ENCODE measurements around the gene PAX6.

The PAX6 gene

DNA sequence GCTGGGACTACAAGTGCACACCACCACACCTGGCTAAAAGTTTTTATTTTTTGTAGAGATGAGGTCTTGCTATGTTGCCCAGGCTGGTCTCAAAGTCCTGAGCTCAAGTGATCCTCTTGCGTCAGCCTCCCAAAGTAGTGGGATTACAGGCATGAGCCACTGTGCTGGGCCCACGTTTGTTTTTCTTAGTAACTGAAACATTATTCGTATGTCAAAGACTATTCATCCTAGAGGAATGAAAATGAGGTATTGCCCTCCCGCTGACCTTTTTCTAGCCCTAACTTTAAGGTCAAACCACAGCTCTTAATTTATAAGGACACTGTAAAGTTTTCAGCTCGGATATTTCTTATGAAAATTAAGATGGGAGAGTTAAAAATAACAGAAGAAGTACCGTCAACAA lies 33.2 kb upstream of the PAX6 start:
- no peaks in the 10 kb centered on the region for H3K79me2 ChIP-seq (ENCODE audit: insufficient read depth, low read length)
- no peaks in the 10 kb centered on the region for H4K20me1 ChIP-seq (ENCODE audit: low read depth, low read length)
- H3K27me3 ChIP-seq (ENCODE audit: low read length), result no peaks in the 10 kb centered on the region
- H3K27ac ChIP-seq (ENCODE audit: low read depth, low read length), result no peak overlapping the region
- TF ChIP-seq CTCF (IDR thresholded peaks at IDR 0.05; ENCODE audit: insufficient read depth, low read length, poor library complexity, severe bottlenecking), result no peak
- TF ChIP-seq EZH2phosphoT487 (conservative IDR thresholded peaks at IDR 0.05; ENCODE audit: low read length), result no peak
- H2AFZ ChIP-seq (ENCODE audit: low read depth, low read length, severe bottlenecking), result no peak overlapping the region
- no peaks in the 10 kb centered on the region for H3K9me2 ChIP-seq (replicated peaks; ENCODE audit: insufficient read depth, low read length)
- no peak overlapping the region for H3K4me2 ChIP-seq (ENCODE audit: low read depth, low read length, poor library complexity, severe bottlenecking)
- no peak overlapping the region for H3K4me3 ChIP-seq (ENCODE audit: insufficient read depth, low read length, poor library complexity, severe bottlenecking)
- H3K36me3 ChIP-seq (ENCODE audit: low read length), result no peaks in the 10 kb centered on the region
- H3K9ac ChIP-seq (ENCODE audit: low read length), result no peak overlapping the region
- no peaks in the 10 kb centered on the region for H3K9me3 ChIP-seq (ENCODE audit: insufficient read depth, low read length)
- H3F3A ChIP-seq (ENCODE audit: insufficient read depth), result no peaks in the 10 kb centered on the region

DNA sequence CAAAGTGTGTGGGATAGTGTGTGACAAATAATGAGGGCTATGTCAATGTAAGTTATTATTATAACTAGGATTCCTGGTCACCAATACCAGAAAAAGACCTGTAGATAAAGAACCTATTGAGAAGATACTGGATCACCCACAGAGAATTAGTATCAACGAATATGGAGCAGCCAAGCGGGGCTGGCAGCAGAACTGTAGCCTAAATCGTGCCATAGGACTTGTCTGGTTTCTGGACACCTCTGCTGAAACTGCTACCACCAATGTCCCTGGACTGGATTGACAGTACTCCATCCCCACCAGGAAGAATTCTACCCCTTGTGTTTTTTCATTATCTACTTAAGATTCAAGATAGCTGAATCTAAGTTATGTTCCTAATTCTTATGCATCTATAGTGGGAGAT lies 30.3 kb upstream of the PAX6 start:
- H3F3A ChIP-seq (ENCODE audit: insufficient read depth), result no peaks in the 10 kb centered on the region
- no peaks in the 10 kb centered on the region for H4K20me1 ChIP-seq (ENCODE audit: low read depth, low read length)
- no peak overlapping the region for H3K4me2 ChIP-seq (ENCODE audit: low read depth, low read length, poor library complexity, severe bottlenecking)
- no peaks in the 10 kb centered on the region for H3K9me3 ChIP-seq (ENCODE audit: insufficient read depth, low read length)
- H3K36me3 ChIP-seq (ENCODE audit: low read length), result no peaks in the 10 kb centered on the region
- H3K4me3 ChIP-seq (ENCODE audit: insufficient read depth, low read length, poor library complexity, severe bottlenecking), result no peak overlapping the region
- no peaks in the 10 kb centered on the region for H3K27me3 ChIP-seq (ENCODE audit: low read length)
- no peak overlapping the region for H2AFZ ChIP-seq (ENCODE audit: low read depth, low read length, severe bottlenecking)
- no peaks in the 10 kb centered on the region for H3K79me2 ChIP-seq (ENCODE audit: insufficient read depth, low read length)
- H3K9me2 ChIP-seq (replicated peaks; ENCODE audit: insufficient read depth, low read length), result no peaks in the 10 kb centered on the region
- H3K9ac ChIP-seq (ENCODE audit: low read length), result no peak overlapping the region
- TF ChIP-seq EZH2phosphoT487 (conservative IDR thresholded peaks at IDR 0.05; ENCODE audit: low read length) (no peak), CTCF (IDR thresholded peaks at IDR 0.05; ENCODE audit: insufficient read depth, low read length, poor library complexity, severe bottlenecking) (no peak)
- H3K27ac ChIP-seq (ENCODE audit: low read depth, low read length), result no peak overlapping the region

DNA sequence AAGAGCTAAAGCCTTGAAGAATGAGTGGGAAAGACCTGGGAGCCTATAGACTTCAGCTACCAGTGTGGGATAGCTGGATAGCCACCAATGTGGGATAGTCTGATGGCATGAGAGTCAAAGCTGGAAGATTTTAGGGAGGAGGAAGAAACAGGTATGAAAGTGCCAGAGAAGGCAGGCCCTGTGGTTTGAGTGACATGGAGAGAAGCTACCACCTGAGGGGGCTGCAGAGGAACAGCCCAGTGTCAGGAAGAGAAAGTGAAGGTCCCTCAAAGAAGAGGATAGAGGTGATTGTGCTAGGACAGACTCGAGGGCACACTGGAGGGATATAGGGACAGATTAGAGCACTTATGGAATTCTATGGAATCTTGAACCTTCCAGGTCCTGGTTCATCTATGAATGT lies 23.1 kb upstream of the PAX6 start:
- Histone ChIP-seq H3K79me2 (ENCODE audit: insufficient read depth, low read length) (no peaks in the 10 kb centered on the region), H3K9ac (ENCODE audit: low read length) (no peak overlapping the region), H3K4me3 (ENCODE audit: insufficient read depth, low read length, poor library complexity, severe bottlenecking) (no peak overlapping the region), H3K36me3 (ENCODE audit: low read length) (no peaks in the 10 kb centered on the region), H3F3A (ENCODE audit: insufficient read depth) (no peaks in the 10 kb centered on the region), H3K4me2 (ENCODE audit: low read depth, low read length, poor library complexity, severe bottlenecking) (no peak overlapping the region), H2AFZ (ENCODE audit: low read depth, low read length, severe bottlenecking) (no peak overlapping the region), H3K27me3 (ENCODE audit: low read length) (no peaks in the 10 kb centered on the region), H3K9me3 (ENCODE audit: insufficient read depth, low read length) (no peaks in the 10 kb centered on the region), H4K20me1 (ENCODE audit: low read depth, low read length) (no peaks in the 10 kb centered on the region), H3K9me2 (replicated peaks; ENCODE audit: insufficient read depth, low read length) (no peaks in the 10 kb centered on the region), H3K27ac (ENCODE audit: low read depth, low read length) (no peak overlapping the region)
- TF ChIP-seq CTCF (IDR thresholded peaks at IDR 0.05; ENCODE audit: insufficient read depth, low read length, poor library complexity, severe bottlenecking) (no peak), EZH2phosphoT487 (conservative IDR thresholded peaks at IDR 0.05; ENCODE audit: low read length) (no peak)

- Histone ChIP-seq H4K20me1 (ENCODE audit: low read depth, low read length) (no peaks in the 10 kb centered on the region), H3K27me3 (ENCODE audit: low read length) (no peaks in the 10 kb centered on the region), H3K9me2 (replicated peaks; ENCODE audit: insufficient read depth, low read length) (no peaks in the 10 kb centered on the region), H3K4me2 (ENCODE audit: low read depth, low read length, poor library complexity, severe bottlenecking) (no peak overlapping the region), H3K27ac (ENCODE audit: low read depth, low read length) (no peak overlapping the region), H3K9me3 (ENCODE audit: insufficient read depth, low read length) (no peaks in the 10 kb centered on the region), H2AFZ (ENCODE audit: low read depth, low read length, severe bottlenecking) (no peak overlapping the region), H3K9ac (ENCODE audit: low read length) (no peak overlapping the region), H3K4me3 (ENCODE audit: insufficient read depth, low read length, poor library complexity, severe bottlenecking) (no peak overlapping the region), H3K36me3 (ENCODE audit: low read length) (no peaks in the 10 kb centered on the region), H3F3A (ENCODE audit: insufficient read depth) (no peaks in the 10 kb centered on the region), H3K79me2 (ENCODE audit: insufficient read depth, low read length) (no peaks in the 10 kb centered on the region)
- TF ChIP-seq EZH2phosphoT487 (conservative IDR thresholded peaks at IDR 0.05; ENCODE audit: low read length), result no peak
- TF ChIP-seq CTCF (IDR thresholded peaks at IDR 0.05; ENCODE audit: insufficient read depth, low read length, poor library complexity, severe bottlenecking), result no peak
These were observed 19.3 kb upstream of the PAX6 start for GRCh38 chr11:31830406-31830805.

Measured in SU-DHL-6 (cell line).